GM20431 (cell line): ENCODE results near the gene ASGR2.

Source experiments
- in situ Hi-C: fragments of 300-500 bp; cut with MseI, MboI; formaldehyde crosslinking; loops from one replicate; pipeline ENCODE4 v1.15.0; 2020; ENCODE audit warnings: low sequenced_read_pairs; ENCODE audit not compliant: unreplicated experiment

The ASGR2 gene

GRCh38 chr17:7070712-7071111, 43.9 kb downstream of the ASGR2 start:
- in situ Hi-C loops: loop anchor here (25.0 kb wide), 1 partner anchor 217 kb away; the partner anchor contains the start of genes SLC2A4 and YBX2

- in situ Hi-C loops: loop anchor here (25.0 kb wide), 1 partner anchor 219 kb away; the partner anchor contains the start of genes SLC2A4 and YBX2
Observed at GRCh38 chr17:7068268-7068667, 46.4 kb downstream of the ASGR2 start.

GRCh38 chr17:7067198-7067597, 47.4 kb downstream of the ASGR2 start:
- in situ Hi-C loops: loop anchor here (25.0 kb wide), 1 partner anchor 220 kb away; the partner anchor contains the start of genes SLC2A4 and YBX2

GRCh38 chr17:7064261-7064660, 50.4 kb downstream of the ASGR2 start:
- in situ Hi-C loops: loop anchor here (25.0 kb wide), 1 partner anchor 223 kb away; the partner anchor contains the start of genes SLC2A4 and YBX2

GRCh38 chr17:7063518-7064094, 51.0 kb downstream of the ASGR2 start:
- in situ Hi-C loops: loop anchor here (25.0 kb wide), 1 partner anchor 224 kb away; the partner anchor contains the start of genes SLC2A4 and YBX2

- in situ Hi-C loops: loop anchor here (25.0 kb wide), 1 partner anchor 227 kb away; the partner anchor contains the start of genes SLC2A4 and YBX2
Observed at GRCh38 chr17:7060165-7060891, 54.3 kb downstream of the ASGR2 start.

GRCh38 chr17:7058831-7059447, 55.7 kb downstream of the ASGR2 start:
- in situ Hi-C loops: loop anchor here (25.0 kb wide), 1 partner anchor 228 kb away; the partner anchor contains the start of genes SLC2A4 and YBX2

- in situ Hi-C loops: loop anchor here (25.0 kb wide), 1 partner anchor 231 kb away; the partner anchor contains the start of genes SLC2A4 and YBX2
Observed at GRCh38 chr17:7056386-7056785, 58.2 kb downstream of the ASGR2 start.
